NT2/D1 (cell line): ENCODE measurements around the gene SLC24A3.

Experiments
- SUZ12 ChIP-seq: IDR thresholded peaks from 2 replicates; pipeline ENCODE4 v1.6.1; 2011; ENCODE audit not compliant: insufficient read length, insufficient read depth; ENCODE audit errors: extremely low read depth
- YY1 ChIP-seq: IDR thresholded peaks from 2 replicates; pipeline ENCODE4 v1.6.1; 2011; ENCODE audit not compliant: insufficient read length, insufficient read depth

- no peak for TF ChIP-seq YY1
- TF ChIP-seq SUZ12: no peak
Measured at GRCh38 chr20:19718880-19719279, 506.4 kb downstream of the SLC24A3 start.
